ENCODE results near the gene CCDC74B.
"Not testable (repeated sequence)": the region's sequence is repeated elsewhere in the genome, so short reads cannot be mapped to it uniquely, and the experiment has no call there.

DNA sequence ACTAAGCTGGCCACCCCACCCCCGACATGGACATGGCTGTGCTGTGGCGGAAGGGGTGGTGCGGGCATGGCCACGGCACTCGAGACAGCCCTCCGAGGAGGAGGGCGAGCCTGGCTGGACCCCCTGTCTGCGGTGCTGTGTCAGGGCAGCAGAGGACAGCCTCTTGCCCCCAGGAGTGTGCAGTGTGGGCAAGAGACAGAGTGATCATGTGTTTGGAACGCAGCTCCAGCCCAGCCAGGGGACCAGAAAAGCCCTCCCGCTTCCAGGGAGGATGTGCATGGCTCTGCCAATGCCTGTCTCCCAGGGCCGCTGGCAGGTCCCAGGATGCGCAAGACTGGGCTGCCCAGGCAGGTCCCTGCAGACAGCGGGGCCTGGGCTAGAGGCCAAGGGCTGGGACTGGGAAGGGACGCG is 6.1 kb downstream of the CCDC74B start:
- TF ChIP-seq, protein P1, sequence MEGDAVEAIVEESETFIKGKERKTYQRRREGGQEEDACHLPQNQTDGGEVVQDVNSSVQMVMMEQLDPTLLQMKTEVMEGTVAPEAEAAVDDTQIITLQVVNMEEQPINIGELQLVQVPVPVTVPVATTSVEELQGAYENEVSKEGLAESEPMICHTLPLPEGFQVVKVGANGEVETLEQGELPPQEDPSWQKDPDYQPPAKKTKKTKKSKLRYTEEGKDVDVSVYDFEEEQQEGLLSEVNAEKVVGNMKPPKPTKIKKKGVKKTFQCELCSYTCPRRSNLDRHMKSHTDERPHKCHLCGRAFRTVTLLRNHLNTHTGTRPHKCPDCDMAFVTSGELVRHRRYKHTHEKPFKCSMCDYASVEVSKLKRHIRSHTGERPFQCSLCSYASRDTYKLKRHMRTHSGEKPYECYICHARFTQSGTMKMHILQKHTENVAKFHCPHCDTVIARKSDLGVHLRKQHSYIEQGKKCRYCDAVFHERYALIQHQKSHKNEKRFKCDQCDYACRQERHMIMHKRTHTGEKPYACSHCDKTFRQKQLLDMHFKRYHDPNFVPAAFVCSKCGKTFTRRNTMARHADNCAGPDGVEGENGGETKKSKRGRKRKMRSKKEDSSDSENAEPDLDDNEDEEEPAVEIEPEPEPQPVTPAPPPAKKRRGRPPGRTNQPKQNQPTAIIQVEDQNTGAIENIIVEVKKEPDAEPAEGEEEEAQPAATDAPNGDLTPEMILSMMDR (IDR thresholded peaks at IDR 0.05; ENCODE audit: low read depth, low read length, missing input control): not testable (repeated sequence)
- TF ChIP-seq JUND (IDR thresholded peaks at IDR 0.05); GABPA (IDR thresholded peaks at IDR 0.05 in 1 of 2, conservative IDR thresholded peaks at IDR 0.05 in 1 of 2); NR2F2 (IDR thresholded peaks at IDR 0.05); EGR1 (IDR thresholded peaks at IDR 0.05; ENCODE audit: low read depth in 2 of 2); ZBTB33 (IDR thresholded peaks at IDR 0.05): not testable (repeated sequence)
